Measurements from ENCODE around the gene PKN1. TPM values are rescaled to one million over a fixed set of nuclear protein-coding genes. Genes with fewer than 3 reads are reported as not detected.
A peak's percentile ranks its signal among the peaks of the same experiment; 100 is the strongest.

PKN1 gene
- total and polyA plus RNA-seq, 9 of the 15 experiments (the other 6 are each of a cell fraction or from before 2014, with no cell fraction given): 0.30 to 228 (median 77.5) TPM

DNA sequence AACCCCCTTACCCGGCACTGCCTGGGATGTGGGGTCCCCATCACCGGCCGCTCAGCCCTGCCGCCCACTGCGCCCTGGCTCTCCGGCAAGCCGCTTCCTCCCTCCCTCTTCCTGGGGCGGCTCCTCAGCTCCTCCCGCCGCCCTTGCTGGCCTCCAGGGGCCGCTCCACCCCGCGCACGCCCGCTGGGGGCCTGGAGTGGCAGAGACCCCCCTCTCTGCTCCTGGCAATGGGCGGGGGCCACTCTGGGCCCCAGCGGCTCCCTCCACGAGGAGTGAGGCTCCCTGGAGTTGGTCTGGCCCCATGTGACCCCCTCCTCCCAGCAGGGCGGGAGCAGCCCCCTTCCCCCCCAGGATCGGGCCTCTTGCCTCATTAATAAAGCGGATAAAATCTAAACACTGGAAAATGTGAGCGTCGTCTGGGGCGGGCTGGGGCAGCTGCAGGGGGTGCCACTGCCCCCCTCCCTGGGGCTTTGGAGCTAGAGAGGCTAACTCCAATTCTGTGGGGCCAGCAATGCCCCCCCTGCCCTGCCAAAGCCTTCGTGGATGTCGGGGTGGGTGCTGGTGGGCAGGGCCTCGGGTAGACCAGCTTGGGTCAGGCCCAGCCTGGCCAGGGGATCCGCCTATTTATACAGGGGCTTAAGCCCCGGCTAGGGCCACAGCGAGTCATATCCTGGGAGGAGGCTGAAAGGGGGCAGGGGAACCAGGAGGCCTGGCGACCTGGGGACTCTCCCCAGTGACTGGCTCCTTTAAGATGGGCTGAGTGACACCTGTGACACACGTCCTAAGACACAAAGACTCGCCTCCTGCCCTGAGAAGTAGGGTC lies 42.4 kb downstream of the PKN1 start, which contains the start of gene PTGER1 (continued):
- TF ChIP-seq E4F1 (CRISPR knock-in tag; IDR thresholded peaks at IDR 0.05; ENCODE audit: borderline replicate concordance) (no peak), ZBTB7A (IDR thresholded peaks at IDR 0.05; ENCODE audit: borderline replicate concordance, control insufficient read depth, low read depth, low read length) (peak; percentile 99), FIP1L1 (IDR thresholded peaks at IDR 0.05; ENCODE audit: low read depth, low read length, poor library complexity, severe bottlenecking) (peak; percentile 84), KLF6 (CRISPR knock-in tag; IDR thresholded peaks at IDR 0.05; ENCODE audit: borderline replicate concordance) (no peak), ZFX (CRISPR knock-in tag; IDR thresholded peaks at IDR 0.05) (peak; percentile 38), CBX1 (IDR thresholded peaks at IDR 0.05; ENCODE audit: low read depth) (no peak)

- FAIRE-seq (no peak), DNase-seq (ENCODE audit: extremely low read depth in 1 of 4, low spot score in 3 of 4) (no peak), ATAC-seq (no peak)
- in situ Hi-C loops (cut with MboI): loop anchor here (5.0 kb wide), 1 partner anchor 279 kb away; no protein-coding TSS in a partner anchor
- H3K79me2 ChIP-seq (ENCODE audit: control insufficient read depth, insufficient read depth, low read length): no peaks in the 10 kb centered on the region
- WGBS (ENCODE audit: insufficient coverage, low coverage, missing lambda C conversion rate): 80% methylated on average over 4 of the region's 7 CpGs
- H3K9ac ChIP-seq (ENCODE audit: insufficient read depth in 1 of 2, low read depth in 2 of 2, low read length in 2 of 2): peak overlapping the region in 1 of 2 experiments; percentile 76; a peak in 1 of 4 replicates
- H3K9me1 ChIP-seq (ENCODE audit: control insufficient read depth, insufficient read depth, low read length): no peaks in the 10 kb centered on the region
- no peaks in the 10 kb centered on the region for H4K20me1 ChIP-seq (replicated peaks; ENCODE audit: control insufficient read depth, insufficient read depth, low read length)
- BruUV-seq (replicated peaks): no TSS peak
- H3K4me1 ChIP-seq (replicated peaks in 1 of 2; ENCODE audit: control insufficient read depth in 2 of 2, insufficient read depth in 2 of 2, low read length in 2 of 2): peaks cover 12 to 78% of the 10 kb centered on the region in 2 experiments
- peaks cover 18% of the 10 kb centered on the region; the same call in 1 of the 3 replicates for H3K36me3 ChIP-seq (ENCODE audit: control insufficient read depth, insufficient read depth, low read length)
- no peak overlapping the region for H3K4me3 ChIP-seq
- POLR2A ChIA-PET: no interaction called here
- peak overlapping the region; percentile 21 for H3K4me2 ChIP-seq (ENCODE audit: insufficient read depth, low read length)
- no peaks in the 10 kb centered on the region for H3K27me3 ChIP-seq (ENCODE audit: control insufficient read depth in 2 of 2, insufficient read depth in 2 of 2, low read length in 2 of 2)
- no peak overlapping the region for H3K27ac ChIP-seq (ENCODE audit: extremely low read depth, low read depth, low read length)
- intact Hi-C loops (cut with micrococcal nuclease): no loop called here
- no peak overlapping the region for H2AFZ ChIP-seq (ENCODE audit: low read depth, low read length)
- no peaks in the 10 kb centered on the region for H3K9me3 ChIP-seq (replicated peaks; ENCODE audit: control insufficient read depth, insufficient read depth, low read depth, low read length)
- CTCF ChIA-PET (ENCODE audit: low intra/inter-chr PET ratio): no interaction called here
- no peak for TF ChIP-seq TEAD2 (tag; IDR thresholded peaks at IDR 0.05)
- no peak for TF ChIP-seq ATF1 (CRISPR knock-in tag; IDR thresholded peaks at IDR 0.05)
- TF ChIP-seq ATF1 (tag; IDR thresholded peaks at IDR 0.05): no peak
- TF ChIP-seq PTRF (tag; IDR thresholded peaks at IDR 0.05): no peak
- no peak for TF ChIP-seq CCAR2 (IDR thresholded peaks at IDR 0.05; ENCODE audit: low read depth, low read length)
- no peak for TF ChIP-seq SIRT6 (IDR thresholded peaks at IDR 0.05; ENCODE audit: low read depth, low read length)
- TF ChIP-seq SAFB (IDR thresholded peaks at IDR 0.05; ENCODE audit: borderline replicate concordance, low read depth, low read length): no peak
- TF ChIP-seq KLF10 (CRISPR knock-in tag; IDR thresholded peaks at IDR 0.05): no peak
- no peak for TF ChIP-seq HOMEZ (CRISPR knock-in tag; IDR thresholded peaks at IDR 0.05)
- TF ChIP-seq, protein P1, sequence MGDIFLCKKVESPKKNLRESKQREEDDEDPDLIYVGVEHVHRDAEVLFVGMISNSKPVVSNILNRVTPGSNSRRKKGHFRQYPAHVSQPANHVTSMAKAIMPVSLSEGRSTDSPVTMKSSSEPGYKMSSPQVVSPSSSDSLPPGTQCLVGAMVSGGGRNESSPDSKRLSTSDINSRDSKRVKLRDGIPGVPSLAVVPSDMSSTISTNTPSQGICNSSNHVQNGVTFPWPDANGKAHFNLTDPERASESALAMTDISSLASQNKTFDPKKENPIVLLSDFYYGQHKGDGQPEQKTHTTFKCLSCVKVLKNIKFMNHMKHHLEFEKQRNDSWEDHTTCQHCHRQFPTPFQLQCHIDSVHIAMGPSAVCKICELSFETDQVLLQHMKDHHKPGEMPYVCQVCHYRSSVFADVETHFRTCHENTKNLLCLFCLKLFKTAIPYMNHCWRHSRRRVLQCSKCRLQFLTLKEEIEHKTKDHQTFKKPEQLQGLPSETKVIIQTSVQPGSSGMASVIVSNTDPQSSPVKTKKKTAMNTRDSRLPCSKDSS (IDR thresholded peaks at IDR 0.05; ENCODE audit: low read depth, partially characterized antibody): no peak
These were observed 43.2 kb downstream of the PKN1 start for GRCh38 chr19:14476327-14476672.
